Stimulated activated CD8-positive, alpha-beta memory T cell treated with anti-CD3 and anti-CD28 coated beads, Interleukin-15, amount 100 ng/mL, for 4 hours (primary cell): ENCODE data around the gene IFITM1.
"Not testable (repeated sequence)": the region's sequence is repeated elsewhere in the genome, so short reads cannot be mapped to it uniquely, and the experiment has no call there.

ENCODE experiments used
- DNase-seq, 2 donors: peaks; one replicate each; pipeline ENCODE4 v3.0.0-alpha.2; 2020; ENCODE audit warnings: low read depth in 2 of 2

Gene IFITM1

DNA sequence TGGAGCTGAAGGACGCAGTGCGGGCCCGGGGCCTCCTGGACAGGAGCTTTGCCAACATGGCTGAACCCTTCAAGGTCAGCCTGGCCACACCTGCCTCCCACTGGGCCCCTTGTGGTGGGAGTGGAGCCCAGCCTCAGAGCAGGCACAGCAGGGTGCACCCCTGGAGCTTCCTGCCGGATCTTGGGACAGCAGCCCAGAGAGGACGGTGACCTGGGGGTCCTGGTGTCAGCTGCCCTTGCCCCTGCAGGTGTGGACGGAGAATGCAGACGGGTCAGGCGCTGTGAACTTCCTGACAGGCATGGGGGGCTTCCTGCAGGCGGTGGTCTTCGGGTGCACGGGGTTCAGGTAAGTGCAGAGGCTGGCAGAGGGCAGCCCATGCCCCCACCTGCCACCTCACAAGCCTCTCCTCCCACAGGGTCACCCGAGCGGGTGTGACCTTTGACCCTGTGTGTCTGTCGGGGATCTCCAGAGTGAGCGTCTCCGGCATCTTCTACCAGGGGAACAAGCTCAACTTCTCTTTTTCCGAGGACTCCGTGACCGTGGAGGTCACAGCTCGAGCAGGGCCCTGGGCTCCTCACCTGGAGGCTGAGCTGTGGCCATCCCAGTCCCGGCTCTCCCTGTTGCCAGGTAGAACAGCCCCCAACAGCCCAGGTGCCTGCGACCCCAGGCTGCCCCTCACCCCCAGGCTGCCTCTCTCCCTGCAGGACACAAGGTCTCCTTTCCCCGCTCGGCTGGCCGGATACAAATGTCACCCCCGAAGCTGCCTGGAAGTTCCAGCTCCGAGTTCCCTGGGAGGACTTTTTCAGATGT, 19.8 kb upstream of the IFITM1 start:
- no peak for DNase-seq

DNA sequence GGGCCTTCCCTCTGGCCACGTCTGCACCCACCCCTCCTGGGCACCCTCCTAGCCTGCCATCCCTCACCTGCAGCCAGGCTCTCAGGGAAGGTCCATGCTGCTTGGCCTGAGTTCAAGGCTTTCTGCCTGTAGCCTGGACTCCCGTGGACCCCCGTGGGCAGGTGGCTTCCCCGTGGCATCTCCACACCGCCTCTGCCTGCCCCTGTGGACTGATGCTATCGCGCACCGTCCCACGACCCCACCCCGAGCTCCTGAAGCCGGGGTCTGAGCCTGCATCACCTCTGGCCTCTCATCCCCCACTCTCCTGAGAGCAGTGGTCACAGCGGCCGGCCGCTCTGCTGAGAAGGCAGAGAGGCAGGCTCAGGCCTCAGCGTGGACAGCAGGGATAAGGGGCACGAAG, 19.1 kb upstream of the IFITM1 start:
- DNase-seq = no peak

GRCh38 chr11:295351-296170, 18.3 kb upstream of the IFITM1 start:
- no peak for DNase-seq

DNA sequence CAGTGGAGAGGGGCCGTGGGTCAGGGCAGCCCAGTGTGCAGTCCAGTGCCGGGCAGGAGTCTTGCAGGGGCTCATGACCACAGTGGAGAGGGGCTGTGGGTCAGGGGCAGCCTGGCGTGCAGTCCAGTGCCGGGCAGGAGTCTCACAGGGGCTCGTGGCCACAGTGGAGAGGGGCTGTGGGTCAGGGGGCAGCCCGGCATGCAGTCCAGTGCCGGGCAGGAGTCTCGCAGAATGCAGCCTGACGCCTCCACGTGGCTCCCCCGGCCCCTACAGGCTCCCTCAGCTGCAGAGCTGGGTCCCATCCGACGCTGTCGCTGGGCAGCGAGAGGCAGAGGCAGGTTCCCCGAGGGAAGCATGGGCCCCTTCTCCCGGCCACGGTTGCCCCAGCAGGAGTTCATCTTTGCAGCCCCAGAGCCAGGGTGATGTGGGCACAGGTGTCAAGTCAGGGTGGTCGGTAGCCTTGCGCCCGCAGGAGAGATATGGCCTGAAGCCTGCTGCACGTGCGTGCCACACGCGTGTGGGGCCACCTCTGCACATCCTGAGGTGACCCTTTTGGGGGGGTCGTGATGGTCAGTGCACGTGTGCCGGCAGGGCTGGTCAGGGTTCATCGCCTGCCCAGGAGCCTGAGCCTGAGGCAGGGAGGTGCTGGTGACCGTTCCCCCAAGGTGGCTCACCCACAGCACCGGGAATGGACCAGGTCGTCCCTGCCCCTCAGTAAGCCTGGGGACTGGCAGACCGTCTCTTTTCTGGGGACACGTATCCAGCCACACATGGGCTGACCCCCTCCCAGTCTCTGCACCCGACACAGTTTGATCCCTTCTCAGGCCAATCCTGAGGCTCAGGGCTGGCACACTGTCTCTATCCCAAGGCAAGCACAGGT, 17.4 kb upstream of the IFITM1 start:
- no peak for DNase-seq

- DNase-seq = no peak
Measured at GRCh38 chr11:297051-297585, 16.7 kb upstream of the IFITM1 start.

DNA sequence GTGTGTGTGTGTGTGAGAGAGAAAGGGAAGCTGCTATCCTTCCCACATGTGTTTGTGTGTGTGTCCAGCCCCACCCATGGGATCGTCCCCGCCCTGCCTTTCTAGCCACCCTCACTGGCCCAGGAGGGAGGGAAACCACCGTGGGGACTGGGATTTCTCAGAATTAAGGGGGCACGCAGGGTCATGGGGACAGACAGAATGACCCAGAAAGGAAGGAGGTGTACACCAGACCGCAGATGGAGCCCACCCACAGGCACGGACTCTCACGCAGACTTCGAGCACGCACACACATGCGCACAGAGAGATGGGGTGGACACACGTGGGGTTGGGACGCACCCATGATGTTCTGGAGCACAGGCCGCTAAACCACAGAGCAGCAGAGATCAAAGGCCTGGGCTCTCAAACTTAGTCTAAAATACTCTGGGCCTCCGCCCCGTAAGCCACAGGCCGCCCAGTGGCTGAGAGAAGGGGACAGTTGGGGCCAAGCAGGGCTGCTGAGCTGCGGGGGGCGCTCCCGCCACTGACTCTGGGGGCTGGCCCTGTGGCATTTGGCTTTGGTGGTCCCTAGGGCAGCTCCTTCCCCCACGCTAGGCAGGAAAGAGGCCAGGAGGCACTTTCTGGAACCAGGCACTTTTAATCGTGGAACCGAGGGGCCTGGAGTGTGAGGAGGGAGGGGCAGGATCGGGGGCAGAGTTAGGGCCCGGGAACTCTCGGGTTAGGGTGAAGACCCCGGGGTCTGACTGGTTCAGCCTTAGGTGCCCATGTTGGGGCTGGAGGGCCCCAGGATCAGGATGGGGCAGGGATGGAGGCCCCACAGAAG, 16.0 kb upstream of the IFITM1 start:
- DNase-seq = no peak

- DNase-seq = no peak
Measured at GRCh38 chr11:298406-299065, 15.3 kb upstream of the IFITM1 start.

GRCh38 chr11:299081-299891, 14.6 kb upstream of the IFITM1 start, which contains the start of gene IFITM5:
Gene IFITM5, minus strand, starts transcription at chr11:299526. Its CDS starts 36 bp downstream, at chr11:299490.
- DNase-seq = no peak

GRCh38 chr11:299951-300735, 13.7 kb upstream of the IFITM1 start:
- no peak for DNase-seq

DNA sequence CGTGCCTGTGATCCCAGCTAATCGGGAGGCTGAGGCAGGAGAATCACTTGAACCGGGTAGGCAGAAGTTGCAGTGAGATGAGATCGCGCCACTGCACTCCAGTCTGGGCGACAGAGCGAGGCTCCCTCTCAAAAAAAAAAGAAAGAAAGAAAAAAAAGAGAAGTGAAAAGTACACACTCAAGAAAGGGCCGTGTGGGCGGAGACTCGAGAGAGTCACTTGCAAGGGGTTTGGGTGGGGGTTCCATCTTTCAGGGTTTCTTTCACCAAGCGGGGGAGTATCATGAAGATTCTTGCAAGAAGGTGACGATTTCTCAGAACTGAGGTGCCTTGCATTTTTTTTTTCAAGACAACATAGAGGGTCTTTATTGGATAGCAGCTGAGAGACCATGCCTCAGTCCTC, 10.5 kb upstream of the IFITM1 start:
- DNase-seq = no peak

- no peak for DNase-seq
Measured at GRCh38 chr11:304061-304506, 9.8 kb upstream of the IFITM1 start.

DNA sequence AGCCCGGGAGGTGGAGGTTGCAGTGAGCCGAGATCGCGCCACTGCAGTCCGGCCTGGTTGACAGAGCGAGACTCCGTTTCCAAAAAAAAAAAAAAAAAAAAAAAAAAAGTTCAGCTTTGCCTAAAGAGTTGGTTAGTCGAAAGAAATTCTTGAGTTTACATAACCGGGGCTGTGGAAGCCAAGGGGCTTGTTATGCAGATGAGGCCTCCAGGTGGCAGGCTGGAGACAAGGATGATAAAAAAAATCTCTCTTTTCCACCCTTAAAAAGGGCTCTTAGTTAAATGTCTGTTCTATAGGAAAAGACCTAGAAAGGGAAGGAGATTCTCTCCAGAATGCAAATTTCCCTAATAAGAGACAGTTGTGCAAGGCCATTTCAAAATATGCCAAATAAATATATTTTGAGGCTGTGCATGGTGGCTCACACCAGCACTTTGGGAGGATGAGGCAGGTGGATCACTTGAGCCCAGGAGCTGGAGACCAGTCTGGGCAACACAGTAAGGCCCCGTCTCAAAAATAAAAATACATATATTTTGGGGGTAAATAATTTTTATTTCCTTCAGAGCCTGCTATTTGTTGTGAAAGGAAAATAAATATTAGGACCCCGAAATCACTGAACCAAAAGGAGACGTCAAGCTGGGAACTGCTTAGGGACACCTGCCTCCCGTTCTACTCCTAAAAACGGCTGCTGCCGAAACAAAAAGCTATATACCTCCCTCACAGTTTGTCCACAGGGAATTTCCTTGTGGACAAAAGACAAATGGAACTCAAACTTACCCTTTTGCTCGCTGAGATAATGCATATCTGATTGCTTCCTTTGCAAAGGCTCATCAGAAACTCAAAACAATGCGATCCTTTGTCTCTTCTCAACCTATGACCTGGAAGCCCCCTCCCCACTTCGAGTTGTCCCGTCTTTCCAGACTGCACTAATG, 8.7 kb upstream of the IFITM1 start:
- DNase-seq = no peak

DNA sequence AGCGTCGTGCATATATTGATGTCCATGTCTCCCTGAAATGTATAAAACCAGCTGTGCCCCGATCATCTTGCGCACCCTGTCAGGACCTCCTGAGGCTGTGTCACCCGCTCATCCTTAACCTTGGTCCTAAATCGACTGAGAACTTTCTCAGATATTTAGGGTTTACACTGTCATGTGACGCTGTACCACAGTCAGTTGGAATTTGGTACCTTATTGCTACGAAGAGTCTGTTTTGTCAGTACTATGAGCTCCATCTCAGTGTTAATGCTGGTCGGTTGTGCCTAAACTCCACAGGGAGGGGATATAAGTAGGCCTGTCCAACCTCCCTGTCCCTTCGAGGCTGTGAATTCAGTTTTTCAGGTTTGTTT, 8.0 kb upstream of the IFITM1 start:
- no peak for DNase-seq

- no peak for DNase-seq
Measured at GRCh38 chr11:306645-307371, 7.0 kb upstream of the IFITM1 start.

GRCh38 chr11:307766-308708, 5.8 kb upstream of the IFITM1 start, which contains the start of gene IFITM2:
Gene IFITM2, plus strand, starts transcription at chr11:307816. Its CDS starts 377 bp downstream, at chr11:308193.
- not testable (repeated sequence) for DNase-seq
